Choroid plexus epithelial cell (primary cell): Measurements from ENCODE around the gene CCT8L2.
"Not testable (repeated sequence)": the region's sequence is repeated elsewhere in the genome, so short reads cannot be mapped to it uniquely, and the experiment has no call there.

Source experiments
- DNase-seq: peaks from one replicate; pipeline ENCODE4 v3.0.0-alpha.2; 2010; ENCODE audit warnings: low read depth
- H3K4me3 ChIP-seq: 2 replicates; pipeline ENCODE4 v1.5.1; 2011; ENCODE audit warnings: low read depth, mild to moderate bottlenecking, control low read depth, low read length, moderate library complexity
- TF ChIP-seq, protein P1 (sequence below): conservative IDR thresholded peaks from 2 replicates; pipeline ENCODE4 v1.5.1; 2011; ENCODE audit warnings: low read depth, mild to moderate bottlenecking, control low read depth, inconsistent platforms, low read length, moderate library complexity

CCT8L2 gene, protein sequence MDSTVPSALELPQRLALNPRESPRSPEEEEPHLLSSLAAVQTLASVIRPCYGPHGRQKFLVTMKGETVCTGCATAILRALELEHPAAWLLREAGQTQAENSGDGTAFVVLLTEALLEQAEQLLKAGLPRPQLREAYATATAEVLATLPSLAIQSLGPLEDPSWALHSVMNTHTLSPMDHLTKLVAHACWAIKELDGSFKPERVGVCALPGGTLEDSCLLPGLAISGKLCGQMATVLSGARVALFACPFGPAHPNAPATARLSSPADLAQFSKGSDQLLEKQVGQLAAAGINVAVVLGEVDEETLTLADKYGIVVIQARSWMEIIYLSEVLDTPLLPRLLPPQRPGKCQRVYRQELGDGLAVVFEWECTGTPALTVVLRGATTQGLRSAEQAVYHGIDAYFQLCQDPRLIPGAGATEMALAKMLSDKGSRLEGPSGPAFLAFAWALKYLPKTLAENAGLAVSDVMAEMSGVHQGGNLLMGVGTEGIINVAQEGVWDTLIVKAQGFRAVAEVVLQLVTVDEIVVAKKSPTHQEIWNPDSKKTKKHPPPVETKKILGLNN

DNA sequence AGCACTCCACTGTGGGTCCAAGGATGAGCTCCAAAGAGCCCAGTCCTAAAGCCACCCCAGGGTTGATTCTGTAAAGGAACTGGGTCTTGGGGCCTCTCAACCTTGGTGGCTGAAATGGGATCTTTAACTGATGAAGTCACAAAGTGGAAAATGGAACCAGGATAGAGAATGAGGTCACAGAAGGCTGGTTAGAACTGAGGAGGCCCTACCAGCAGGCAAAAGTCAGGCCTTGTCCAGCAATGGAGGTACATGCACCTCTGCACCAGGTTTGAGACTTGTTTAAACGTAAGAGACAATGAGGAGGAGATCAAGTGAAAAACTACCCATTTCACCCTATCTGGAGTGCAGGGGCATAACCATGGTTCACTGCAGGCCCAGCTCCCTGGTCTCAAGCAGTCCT, at the start of gene CCT8L2:
CCT8L2 (minus strand) TSS at position 101 of the 400 bp plus-strand sequence. CDS start 260 bp downstream, outside the sequence.
- DNase-seq, H3K4me3 ChIP-seq: not testable (repeated sequence)

DNA sequence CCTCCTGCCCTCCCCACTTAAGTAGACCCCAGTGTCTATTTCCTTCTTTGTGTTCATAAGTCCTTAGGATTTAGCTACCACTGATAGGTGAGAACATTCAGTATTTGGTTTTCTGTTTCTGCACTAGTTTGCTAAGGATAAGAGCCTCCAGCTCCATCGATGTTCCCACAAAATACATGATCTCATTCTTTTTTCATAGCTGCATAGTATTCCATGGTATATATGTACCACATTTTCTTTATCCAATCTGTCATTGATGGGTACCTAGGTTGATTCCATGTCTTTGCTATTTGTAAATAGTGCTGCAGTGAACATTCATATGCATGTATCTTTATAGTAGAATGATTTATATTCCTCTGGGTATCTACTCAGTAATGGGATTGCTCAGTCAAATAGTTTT, 42.8 kb upstream of the CCT8L2 start:
- DNase-seq, H3K4me3 ChIP-seq: not testable (repeated sequence)

DNA sequence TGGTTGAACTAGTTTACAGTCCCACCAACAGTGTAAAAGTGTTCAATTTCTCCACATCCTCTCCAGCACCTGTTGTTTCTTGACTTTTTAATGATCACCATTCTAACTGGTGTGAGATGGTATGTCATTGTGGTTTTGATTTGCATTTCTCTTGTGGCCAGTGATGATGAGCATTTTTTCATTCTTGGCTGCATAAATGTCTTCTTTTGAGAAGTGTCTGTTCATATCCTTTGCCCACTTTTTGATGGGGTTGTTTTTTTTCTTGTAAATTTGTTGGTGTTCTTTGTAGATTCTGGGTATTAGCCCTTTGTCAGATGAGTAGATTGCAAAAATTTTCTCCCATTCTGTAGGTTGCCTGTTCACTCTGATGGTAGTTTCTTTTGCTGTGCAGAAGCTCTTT, 41.5 kb upstream of the CCT8L2 start:
- H3K4me3 ChIP-seq, DNase-seq: not testable (repeated sequence)

DNA sequence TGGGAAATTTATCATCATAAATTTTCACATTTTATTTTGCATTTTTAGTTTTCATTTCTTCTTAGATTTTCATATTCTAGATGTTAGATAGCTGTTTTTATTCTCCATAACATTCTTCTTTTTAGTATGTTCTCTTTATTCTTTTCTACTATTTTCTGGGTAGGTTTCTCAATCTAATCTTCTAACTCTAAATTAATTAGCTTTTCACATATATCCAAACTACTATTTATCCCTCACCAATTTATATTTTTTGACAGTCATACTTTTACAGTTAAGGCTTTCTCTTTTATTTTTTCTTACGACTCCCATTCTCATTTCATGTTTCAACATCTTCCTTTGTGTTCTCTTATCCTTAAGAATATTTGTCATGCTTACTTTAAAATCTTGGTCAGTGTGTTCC, 35.9 kb upstream of the CCT8L2 start:
- not testable (repeated sequence) for DNase-seq

DNA sequence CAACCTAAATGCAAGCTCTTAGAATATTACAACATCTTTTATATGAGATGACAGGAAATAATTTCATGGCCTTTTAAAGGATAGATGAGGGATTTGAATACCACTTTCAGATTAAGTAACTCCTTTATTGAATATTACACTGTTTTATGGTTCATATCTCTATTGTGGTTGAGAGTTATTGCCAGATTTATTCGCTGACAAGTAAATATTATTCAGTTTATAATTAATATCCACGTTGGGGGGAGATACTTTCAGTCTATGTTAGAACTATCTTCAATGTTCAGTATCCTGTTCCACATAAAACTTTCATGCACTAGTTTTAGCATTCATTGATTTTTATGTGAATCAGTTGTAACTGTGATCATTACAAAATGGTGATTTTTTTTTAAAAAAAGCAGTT, 32.4 kb upstream of the CCT8L2 start:
- H3K4me3 ChIP-seq, DNase-seq: not testable (repeated sequence)

More for the DNA sequence above, 35.9 kb upstream of the CCT8L2 start:
- H3K4me3 ChIP-seq, result not testable (repeated sequence)

DNA sequence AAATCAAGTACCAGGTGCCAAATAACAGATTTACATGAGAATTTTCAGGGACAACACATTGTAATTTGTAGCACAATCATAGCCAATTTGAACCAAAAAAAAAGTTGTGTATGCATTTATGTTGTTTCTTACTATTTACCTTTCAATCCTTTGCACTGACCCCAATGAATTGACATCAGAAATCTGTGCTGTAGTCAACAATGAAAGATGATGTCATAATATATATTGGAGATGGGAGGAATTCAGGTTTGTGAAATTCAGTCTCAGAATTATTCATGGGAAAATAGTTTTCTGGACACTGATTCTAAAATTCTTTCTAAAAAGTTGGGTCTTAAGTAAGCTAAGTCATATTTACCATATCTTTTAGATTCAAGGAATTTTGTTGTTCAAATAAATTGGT, 31.0 kb upstream of the CCT8L2 start:
- H3K4me3 ChIP-seq, DNase-seq: not testable (repeated sequence)

DNA sequence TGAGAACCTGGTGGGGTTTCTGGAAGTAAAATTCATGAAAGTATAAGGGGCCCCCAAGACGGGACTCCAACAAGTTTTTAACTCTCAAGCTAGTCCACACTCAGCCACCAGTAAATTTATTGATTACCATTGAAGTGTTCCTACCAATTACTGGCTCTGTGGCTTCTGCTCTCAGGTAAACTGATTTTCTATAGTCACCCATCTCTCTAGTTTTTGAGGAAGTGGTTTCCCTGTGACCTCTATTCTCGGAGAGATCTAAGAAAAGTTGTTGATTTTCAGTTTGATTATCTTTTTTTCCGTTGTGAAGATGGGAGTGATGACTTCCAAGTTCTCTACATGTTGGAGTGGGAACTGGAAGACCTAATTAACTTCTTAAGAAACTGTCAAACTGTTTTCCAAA, 24.9 kb upstream of the CCT8L2 start:
- DNase-seq, H3K4me3 ChIP-seq: not testable (repeated sequence)

DNA sequence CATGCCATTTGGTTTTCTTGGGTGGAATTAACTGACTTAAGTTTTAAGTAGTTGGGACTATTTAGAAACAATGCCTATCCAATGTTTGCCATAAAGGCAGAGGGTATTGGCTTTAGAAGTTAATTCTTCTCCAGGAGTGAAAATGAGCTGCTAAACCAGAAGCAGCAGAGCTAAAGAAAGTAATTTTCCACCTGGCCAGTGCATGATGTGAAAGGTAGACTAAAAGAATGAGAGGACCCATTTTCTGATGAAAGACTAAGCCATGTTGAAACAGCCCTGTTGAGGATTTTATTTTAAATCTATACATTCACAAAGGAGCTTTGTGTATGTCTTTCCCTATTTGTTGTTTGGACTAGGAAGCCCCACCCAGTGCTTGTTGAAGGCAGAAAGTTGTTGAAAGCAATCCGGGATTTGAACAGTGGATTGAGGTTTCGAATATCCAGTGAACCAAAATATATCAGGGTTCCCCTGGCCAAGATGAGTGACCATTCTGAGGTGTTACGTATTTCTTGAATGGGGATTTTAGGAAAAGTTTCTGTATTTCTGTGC, 23.9 kb upstream of the CCT8L2 start:
- not testable (repeated sequence) for H3K4me3 ChIP-seq, DNase-seq

DNA sequence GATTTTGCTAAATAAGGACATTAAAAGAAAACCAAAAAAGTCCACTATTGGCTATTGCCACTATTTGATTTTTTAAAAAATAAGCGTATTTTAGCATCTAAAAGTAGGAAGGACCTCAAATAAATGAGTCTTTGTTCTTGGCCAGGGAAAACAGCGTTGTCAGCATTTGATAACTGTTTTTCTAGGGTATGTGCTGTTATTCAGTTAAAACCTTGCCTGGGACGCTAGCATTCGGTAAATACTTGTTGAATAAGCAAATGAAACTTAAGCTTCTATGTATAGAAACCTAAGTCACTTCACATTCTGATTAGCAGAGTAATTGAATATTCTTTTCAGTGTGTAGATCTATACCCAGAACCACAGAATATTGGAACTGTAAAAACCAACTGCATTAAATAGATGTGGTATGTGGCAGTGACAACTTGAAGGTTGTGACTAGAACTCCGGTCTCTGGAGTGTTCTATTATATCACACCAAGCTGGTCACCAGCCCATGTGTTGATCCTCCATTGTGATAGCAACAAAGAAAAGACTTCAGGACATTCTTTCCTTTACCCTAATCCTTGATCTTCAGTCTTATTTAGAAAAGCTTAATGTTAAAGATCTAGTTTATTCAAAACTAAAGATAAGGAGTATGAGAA, 23.1 kb upstream of the CCT8L2 start:
- H3K4me3 ChIP-seq, result not testable (repeated sequence)

DNA sequence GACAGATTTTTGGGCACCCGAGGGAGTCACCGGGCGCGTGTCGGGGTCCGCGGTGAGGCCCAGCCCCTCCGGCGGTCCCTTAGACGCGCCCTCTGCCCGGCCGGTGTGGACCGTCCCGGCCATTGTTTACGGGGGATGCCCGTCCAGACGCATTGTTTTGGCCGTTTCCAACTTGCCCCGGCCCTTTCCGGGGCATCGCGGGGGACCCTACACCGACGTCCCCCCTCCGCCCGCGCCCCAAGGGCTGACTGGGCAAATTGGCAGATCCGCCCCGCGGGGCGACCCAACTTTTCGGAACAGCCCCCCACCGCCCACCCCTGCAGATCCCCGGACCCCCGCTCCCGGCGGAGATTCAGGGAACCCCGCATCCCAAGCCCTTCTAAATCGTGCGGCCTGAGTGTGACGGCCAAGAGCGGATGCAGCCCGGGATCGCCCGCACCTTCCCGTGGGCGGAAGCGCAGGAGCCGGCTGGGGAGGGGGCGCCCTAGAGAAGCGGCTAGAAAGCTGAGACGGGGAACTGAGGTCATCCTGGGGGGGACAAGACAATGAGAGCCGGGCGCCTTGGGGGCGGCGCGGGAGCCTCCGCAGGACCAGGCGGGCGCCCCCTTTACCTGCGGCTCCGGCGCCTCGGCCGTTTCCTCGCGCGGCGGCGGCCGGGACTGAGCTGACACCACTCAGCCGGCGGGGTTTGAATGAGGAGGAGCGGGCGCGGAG, 17.1 kb upstream of the CCT8L2 start:
- no peak for DNase-seq
- no peak overlapping the region for H3K4me3 ChIP-seq
- TF ChIP-seq, protein P1, sequence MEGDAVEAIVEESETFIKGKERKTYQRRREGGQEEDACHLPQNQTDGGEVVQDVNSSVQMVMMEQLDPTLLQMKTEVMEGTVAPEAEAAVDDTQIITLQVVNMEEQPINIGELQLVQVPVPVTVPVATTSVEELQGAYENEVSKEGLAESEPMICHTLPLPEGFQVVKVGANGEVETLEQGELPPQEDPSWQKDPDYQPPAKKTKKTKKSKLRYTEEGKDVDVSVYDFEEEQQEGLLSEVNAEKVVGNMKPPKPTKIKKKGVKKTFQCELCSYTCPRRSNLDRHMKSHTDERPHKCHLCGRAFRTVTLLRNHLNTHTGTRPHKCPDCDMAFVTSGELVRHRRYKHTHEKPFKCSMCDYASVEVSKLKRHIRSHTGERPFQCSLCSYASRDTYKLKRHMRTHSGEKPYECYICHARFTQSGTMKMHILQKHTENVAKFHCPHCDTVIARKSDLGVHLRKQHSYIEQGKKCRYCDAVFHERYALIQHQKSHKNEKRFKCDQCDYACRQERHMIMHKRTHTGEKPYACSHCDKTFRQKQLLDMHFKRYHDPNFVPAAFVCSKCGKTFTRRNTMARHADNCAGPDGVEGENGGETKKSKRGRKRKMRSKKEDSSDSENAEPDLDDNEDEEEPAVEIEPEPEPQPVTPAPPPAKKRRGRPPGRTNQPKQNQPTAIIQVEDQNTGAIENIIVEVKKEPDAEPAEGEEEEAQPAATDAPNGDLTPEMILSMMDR, result no peak

More for the DNA sequence above, 23.1 kb upstream of the CCT8L2 start:
- not testable (repeated sequence) for DNase-seq

DNA sequence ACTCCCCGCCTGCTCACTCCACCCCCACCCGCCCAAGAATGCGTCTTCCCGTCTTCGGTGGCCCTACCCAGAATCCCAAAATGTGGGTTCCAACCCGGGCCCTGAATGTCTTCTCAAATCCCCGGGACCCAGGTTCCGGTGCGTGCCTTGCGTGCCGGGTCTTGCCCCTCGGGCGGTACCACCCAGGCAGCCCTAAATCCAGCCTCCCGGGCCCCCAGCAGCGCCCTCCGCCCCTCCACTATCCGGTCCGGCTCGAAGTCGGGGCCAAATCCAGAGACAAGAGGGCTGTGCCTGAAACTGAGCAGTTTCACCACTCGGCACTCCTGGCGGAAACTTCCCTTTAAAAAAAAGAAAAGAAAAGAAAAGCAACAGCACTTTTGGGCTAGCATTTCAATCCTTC, 16.3 kb upstream of the CCT8L2 start:
- H3K4me3 ChIP-seq, result no peak overlapping the region
- no peak for DNase-seq
- TF ChIP-seq, protein P1, result no peak

DNA sequence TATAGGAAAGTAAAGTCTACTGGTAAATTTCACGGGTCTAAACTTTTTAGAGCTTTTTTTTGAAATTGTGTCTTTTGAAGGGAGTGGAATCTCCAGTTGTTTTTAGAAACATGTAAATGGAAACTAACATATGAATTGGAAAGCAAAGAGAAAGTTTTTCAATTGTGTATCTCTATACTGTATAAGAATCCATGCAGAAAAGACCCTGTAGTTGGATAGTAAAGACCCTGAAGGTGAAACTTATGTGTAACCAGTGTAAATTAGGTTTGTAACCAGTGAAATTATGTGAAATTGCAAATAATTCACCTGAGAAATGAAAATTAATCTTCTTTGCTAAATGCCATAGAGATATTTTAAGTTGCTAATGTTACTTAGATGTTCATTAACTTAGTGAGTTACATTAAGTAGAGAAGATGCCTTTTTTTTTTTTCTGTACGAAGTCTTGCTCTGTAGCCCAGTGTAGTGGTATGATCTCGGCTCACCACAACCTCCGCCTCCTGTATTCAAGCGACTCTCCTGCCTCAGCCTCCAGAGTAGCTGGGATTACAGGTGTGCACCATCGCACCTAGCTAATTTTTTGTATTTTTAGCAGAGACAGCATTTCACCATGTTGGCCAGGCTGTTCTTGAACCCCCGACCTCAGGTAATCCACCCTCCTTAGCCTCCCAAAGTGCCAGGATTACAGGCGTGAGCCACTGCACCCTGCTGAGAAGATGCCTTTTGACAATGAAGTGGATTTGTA, 11.8 kb upstream of the CCT8L2 start:
- not testable (repeated sequence) for H3K4me3 ChIP-seq, DNase-seq

DNA sequence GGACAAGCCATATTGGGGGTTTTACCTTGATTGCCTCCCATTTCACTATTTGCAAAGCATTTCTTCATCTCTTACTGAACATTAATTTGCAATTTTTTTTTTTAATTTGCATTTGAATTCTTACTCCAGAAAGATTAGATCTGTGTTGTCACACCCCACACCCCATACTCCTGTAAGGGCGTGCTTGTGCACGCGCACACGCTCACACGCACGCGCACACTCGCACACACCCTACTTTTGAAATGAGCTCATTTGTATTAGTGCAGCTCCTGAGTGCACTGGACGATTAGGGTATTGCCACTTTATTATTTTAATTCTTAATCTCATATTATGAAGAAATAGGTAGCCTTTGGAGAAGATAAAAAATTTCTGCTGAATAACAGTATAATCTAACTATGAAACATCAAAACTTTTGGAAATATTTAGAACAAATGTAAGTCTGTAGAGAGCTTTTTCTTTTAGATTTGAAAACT, 11.2 kb upstream of the CCT8L2 start:
- not testable (repeated sequence) for H3K4me3 ChIP-seq, DNase-seq
